Activated naive CD4-positive, alpha-beta T cell treated with anti-CD3 and anti-CD28 coated beads, Interleukin-2, amount 10 ng/mL, durations not matched to agents 7 days and 5 days (primary cell): ENCODE results near the gene KAZN.

ENCODE experiments used
- CTCF ChIA-PET: fragments of 350-600 bp; sonication (Branson Sonifier 250); formaldehyde crosslinking; loops from one replicate; lab custom pipeline; 2021; ENCODE audit warnings: antibody characterized with exemption; lab: Charles Lee
- DNase-seq: peaks from one replicate; pipeline ENCODE4 v3.0.0-alpha.2; 2020
- H3K27ac Mint-ChIP-seq: one replicate; pipeline ENCODE4 v1.8.0; 2021; ENCODE audit warnings: mild to moderate bottlenecking, moderate library complexity, mixed read lengths
- H3K27me3 Mint-ChIP-seq: one replicate; pipeline ENCODE4 v1.8.0; 2021; ENCODE audit warnings: mild to moderate bottlenecking, mixed read lengths
- H3K36me3 Mint-ChIP-seq: one replicate; pipeline ENCODE4 v1.8.0; 2021; ENCODE audit warnings: mixed read lengths
- H3K4me1 Mint-ChIP-seq: one replicate; pipeline ENCODE4 v1.8.0; 2021; ENCODE audit warnings: mixed read lengths
- H3K4me3 Mint-ChIP-seq: one replicate; pipeline ENCODE4 v1.8.0; 2021; ENCODE audit warnings: mild to moderate bottlenecking, moderate library complexity, mixed read lengths
- H3K9me3 Mint-ChIP-seq: one replicate; pipeline ENCODE4 v1.8.0; 2021; ENCODE audit warnings: mixed read lengths

The KAZN gene

GRCh38 chr1:15073799-15074308, 475.4 kb downstream of the KAZN start:
- no peaks in the 10 kb centered on the region for H3K4me1 Mint-ChIP-seq
- no peak overlapping the region for H3K27ac Mint-ChIP-seq
- no peaks in the 10 kb centered on the region for H3K36me3 Mint-ChIP-seq
- no peak overlapping the region for H3K4me3 Mint-ChIP-seq
- H3K27me3 Mint-ChIP-seq: peaks cover 5% of the 10 kb centered on the region
- H3K9me3 Mint-ChIP-seq: no peaks in the 10 kb centered on the region
- CTCF ChIA-PET: no interaction called here
- no peak for DNase-seq

- no peak overlapping the region for H3K27ac Mint-ChIP-seq
Measured at GRCh38 chr1:15075175-15075574, 476.7 kb downstream of the KAZN start.

GRCh38 chr1:15075817-15076216, 477.3 kb downstream of the KAZN start:
- CTCF ChIA-PET: no interaction called here
- H3K36me3 Mint-ChIP-seq: no peaks in the 10 kb centered on the region
- H3K27ac Mint-ChIP-seq: no peak overlapping the region
- H3K4me1 Mint-ChIP-seq: no peaks in the 10 kb centered on the region
- no peak overlapping the region for H3K4me3 Mint-ChIP-seq
- H3K27me3 Mint-ChIP-seq: peaks cover 5% of the 10 kb centered on the region
- no peak for DNase-seq
- no peaks in the 10 kb centered on the region for H3K9me3 Mint-ChIP-seq

More at GRCh38 chr1:15075175-15075574, 476.7 kb downstream of the KAZN start:
- Mint-ChIP-seq H3K36me3 (no peaks in the 10 kb centered on the region), H3K4me1 (no peaks in the 10 kb centered on the region), H3K4me3 (no peak overlapping the region), H3K27me3 (peaks cover 5% of the 10 kb centered on the region), H3K9me3 (no peaks in the 10 kb centered on the region)
- no peak for DNase-seq
- CTCF ChIA-PET: no interaction called here

GRCh38 chr1:15076807-15077206, 478.3 kb downstream of the KAZN start:
- Mint-ChIP-seq H3K4me1 (no peaks in the 10 kb centered on the region), H3K27ac (no peak overlapping the region)
- CTCF ChIA-PET: no interaction called here

GRCh38 chr1:15077384-15077783, 478.9 kb downstream of the KAZN start:
- peaks cover 8% of the 10 kb centered on the region for H3K27me3 Mint-ChIP-seq
- no peaks in the 10 kb centered on the region for H3K4me1 Mint-ChIP-seq
- no peak for DNase-seq
- H3K27ac Mint-ChIP-seq: no peak overlapping the region
- CTCF ChIA-PET: no interaction called here
- H3K4me3 Mint-ChIP-seq: no peak overlapping the region
- no peaks in the 10 kb centered on the region for H3K9me3 Mint-ChIP-seq
- no peaks in the 10 kb centered on the region for H3K36me3 Mint-ChIP-seq

More at GRCh38 chr1:15076807-15077206, 478.3 kb downstream of the KAZN start:
- H3K36me3 Mint-ChIP-seq: no peaks in the 10 kb centered on the region
- no peak for DNase-seq
- H3K4me3 Mint-ChIP-seq: no peak overlapping the region
- H3K27me3 Mint-ChIP-seq: peaks cover 7% of the 10 kb centered on the region
- H3K9me3 Mint-ChIP-seq: no peaks in the 10 kb centered on the region

GRCh38 chr1:15080328-15081007, 482.0 kb downstream of the KAZN start:
- Mint-ChIP-seq H3K9me3 (no peaks in the 10 kb centered on the region), H3K4me3 (no peak overlapping the region), H3K36me3 (no peaks in the 10 kb centered on the region), H3K27ac (no peak overlapping the region), H3K4me1 (no peaks in the 10 kb centered on the region), H3K27me3 (peaks cover 8% of the 10 kb centered on the region)
- CTCF ChIA-PET: no interaction called here
- no peak for DNase-seq

GRCh38 chr1:15081102-15081501, 482.6 kb downstream of the KAZN start:
- Mint-ChIP-seq H3K4me3 (no peak overlapping the region), H3K9me3 (no peaks in the 10 kb centered on the region), H3K36me3 (no peaks in the 10 kb centered on the region), H3K27me3 (peaks cover 3% of the 10 kb centered on the region), H3K4me1 (no peaks in the 10 kb centered on the region), H3K27ac (no peak overlapping the region)
- DNase-seq: no peak
- CTCF ChIA-PET: no interaction called here

- H3K36me3 Mint-ChIP-seq: no peaks in the 10 kb centered on the region
- H3K27me3 Mint-ChIP-seq: peaks cover 3% of the 10 kb centered on the region
- CTCF ChIA-PET: no interaction called here
- H3K4me3 Mint-ChIP-seq: no peak overlapping the region
- no peaks in the 10 kb centered on the region for H3K4me1 Mint-ChIP-seq
- H3K9me3 Mint-ChIP-seq: no peaks in the 10 kb centered on the region
- no peak for DNase-seq
- H3K27ac Mint-ChIP-seq: no peak overlapping the region
Measured at GRCh38 chr1:15083578-15083977, 485.1 kb downstream of the KAZN start.

- Mint-ChIP-seq H3K4me1 (peaks cover 6% of the 10 kb centered on the region), H3K36me3 (no peaks in the 10 kb centered on the region), H3K9me3 (no peaks in the 10 kb centered on the region), H3K27me3 (peaks cover 20% of the 10 kb centered on the region), H3K27ac (no peak overlapping the region), H3K4me3 (no peak overlapping the region)
- CTCF ChIA-PET: interaction anchor here (1.3 kb wide), 1 partner anchor 61 kb away, joined by 3 read pairs; no protein-coding TSS in a partner anchor
- DNase-seq: no peak
Measured at GRCh38 chr1:15088281-15088971, 489.9 kb downstream of the KAZN start.

GRCh38 chr1:15089258-15089992, 490.9 kb downstream of the KAZN start:
- no peak overlapping the region for H3K4me3 Mint-ChIP-seq
- peaks cover 6% of the 10 kb centered on the region for H3K4me1 Mint-ChIP-seq
- no peaks in the 10 kb centered on the region for H3K9me3 Mint-ChIP-seq
- CTCF ChIA-PET: interaction anchor here (1.4 kb wide), 1 partner anchor 10 kb away, joined by 4 read pairs; no protein-coding TSS in a partner anchor
- no peak for DNase-seq
- peaks cover 20% of the 10 kb centered on the region for H3K27me3 Mint-ChIP-seq
- no peak overlapping the region for H3K27ac Mint-ChIP-seq
- no peaks in the 10 kb centered on the region for H3K36me3 Mint-ChIP-seq

- DNase-seq: peak; percentile 41
- H3K36me3 Mint-ChIP-seq: no peaks in the 10 kb centered on the region
Measured at GRCh38 chr1:15090373-15090772, 491.9 kb downstream of the KAZN start.

GRCh38 chr1:15094056-15094455, 495.6 kb downstream of the KAZN start:
- H3K4me1 Mint-ChIP-seq: peaks cover 6% of the 10 kb centered on the region
- no peaks in the 10 kb centered on the region for H3K9me3 Mint-ChIP-seq
- CTCF ChIA-PET: no interaction called here
- H3K27ac Mint-ChIP-seq: no peak overlapping the region
- DNase-seq: no peak
- H3K4me3 Mint-ChIP-seq: no peak overlapping the region
- no peaks in the 10 kb centered on the region for H3K36me3 Mint-ChIP-seq
- peaks cover 26% of the 10 kb centered on the region for H3K27me3 Mint-ChIP-seq

More at GRCh38 chr1:15090373-15090772, 491.9 kb downstream of the KAZN start:
- peaks cover 6% of the 10 kb centered on the region for H3K4me1 Mint-ChIP-seq
- no peak overlapping the region for H3K4me3 Mint-ChIP-seq
- H3K27me3 Mint-ChIP-seq: peaks cover 20% of the 10 kb centered on the region
- no peaks in the 10 kb centered on the region for H3K9me3 Mint-ChIP-seq
- H3K27ac Mint-ChIP-seq: no peak overlapping the region
- CTCF ChIA-PET: interaction anchor here (1.4 kb wide), 1 partner anchor 9 kb away, joined by 4 read pairs; no protein-coding TSS in a partner anchor

- Mint-ChIP-seq H3K4me3 (no peak overlapping the region), H3K36me3 (no peaks in the 10 kb centered on the region), H3K4me1 (peaks cover 6% of the 10 kb centered on the region), H3K27me3 (peaks cover 25% of the 10 kb centered on the region), H3K9me3 (no peaks in the 10 kb centered on the region), H3K27ac (no peak overlapping the region)
- CTCF ChIA-PET: interaction anchor here (0.6 kb wide), 1 partner anchor 24 kb away, joined by 4 read pairs; no protein-coding TSS in a partner anchor
- no peak for DNase-seq
Measured at GRCh38 chr1:15094719-15095495, 496.4 kb downstream of the KAZN start.
